ENCODE measurements around the gene CDH23. TPM values are rescaled to one million over a fixed set of nuclear protein-coding genes. Genes with fewer than 3 reads are reported as not detected.

CDH23 gene
- total and polyA plus RNA-seq, 2 of the 8 experiments (the other 6 are each of a cell fraction or from before 2014, with no cell fraction given) = 1.9 to 4.9 TPM

DNA sequence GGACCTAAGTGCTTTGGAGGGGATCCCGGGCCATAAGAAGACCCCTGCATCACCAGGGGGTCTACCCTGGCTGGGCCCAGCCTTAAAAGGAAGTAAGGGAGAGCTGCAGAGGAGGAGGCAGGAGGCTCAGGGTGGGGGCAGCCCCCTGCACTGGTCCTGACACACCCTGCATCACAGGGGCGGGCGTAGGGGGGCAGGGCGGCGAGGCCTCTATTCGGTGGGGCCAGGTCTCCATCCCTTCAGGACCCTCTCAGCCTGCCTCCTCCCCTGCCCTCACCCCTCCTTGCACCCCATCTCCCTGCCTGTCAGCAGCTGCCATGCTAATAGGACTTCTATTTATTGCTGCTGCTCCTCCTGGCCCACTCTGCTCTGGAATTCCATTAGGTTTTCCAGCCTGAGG, 221.5 kb downstream of the CDH23 start:
- Histone ChIP-seq H3K27me3 (replicated peaks in 1 of 4; ENCODE audit: control insufficient read depth in 3 of 4, extremely low read depth in 1 of 4, insufficient read depth in 3 of 4, low read length in 3 of 4) (no peaks in the 10 kb centered on the region; a peak in 1 of 7 replicates), H3K27ac (ENCODE audit: low read depth, low read length) (no peak overlapping the region), H3K36me3 (ENCODE audit: control insufficient read depth in 2 of 4, insufficient read depth in 4 of 4, low read length in 3 of 4) (no peaks in the 10 kb centered on the region), H3K9me3 (ENCODE audit: insufficient read depth in 2 of 2, low read depth in 1 of 2, low read length in 1 of 2) (peaks cover 0 to 4% of the 10 kb centered on the region in 2 experiments; a peak in 1 of 4 replicates), H3K56ac (replicated peaks; ENCODE audit: insufficient read length, low read depth, low read length) (no peak overlapping the region), H3K4me2 (ENCODE audit: insufficient read depth in 1 of 2, low read depth in 2 of 2, low read length in 2 of 2) (no peak overlapping the region), H3K23ac (ENCODE audit: insufficient read length) (no peak overlapping the region), H2BK5ac (ENCODE audit: low read depth, low read length) (no peak overlapping the region), H3K4ac (replicated peaks; ENCODE audit: insufficient read length, low read depth, low read length) (no peak overlapping the region), H4K5ac (ENCODE audit: insufficient read length, low read depth, low read length) (no peak overlapping the region), H4K20me1 (replicated peaks in 1 of 2; ENCODE audit: control insufficient read depth in 1 of 2, insufficient read depth in 2 of 2, low read length in 2 of 2) (no peaks in the 10 kb centered on the region), H2BK120ac (replicated peaks; ENCODE audit: low read depth, low read length) (no peak overlapping the region), H2BK12ac (ENCODE audit: low read depth, low read length) (no peak overlapping the region), H2AFZ (ENCODE audit: low read length) (no peak overlapping the region), H4K8ac (ENCODE audit: extremely low read depth, insufficient read depth, low read length) (no peak overlapping the region), H3K14ac (ENCODE audit: insufficient read length) (no peak overlapping the region), H3K9ac (replicated peaks in 1 of 4; ENCODE audit: extremely low read depth in 1 of 4, low read depth in 3 of 4, low read length in 3 of 4) (no peak overlapping the region), H2BK15ac (ENCODE audit: low read length) (no peak overlapping the region), H4K91ac (replicated peaks; ENCODE audit: insufficient read length, low read length) (no peak overlapping the region), H3K79me2 (ENCODE audit: control insufficient read depth in 1 of 2, insufficient read depth in 2 of 2, low read length in 2 of 2) (no peaks in the 10 kb centered on the region), H3K4me1 (replicated peaks in 1 of 4; ENCODE audit: control insufficient read depth in 3 of 4, insufficient read depth in 4 of 4, low read length in 3 of 4) (peaks cover 18 to 32% (median 23%) of the 10 kb centered on the region in 4 experiments; a peak in 6 of 7 replicates), H2BK20ac (ENCODE audit: low read length) (no peak overlapping the region; the same call in 1 of the 2 replicates), H3K79me1 (ENCODE audit: low read depth, low read length) (no peaks in the 10 kb centered on the region), H3K18ac (ENCODE audit: extremely low read depth, low read length) (no peak overlapping the region), H3K4me3 (ENCODE audit: extremely low read depth in 1 of 4, insufficient read depth in 2 of 4, low read depth in 3 of 4, low read length in 4 of 4) (no peak overlapping the region), H2AK5ac (ENCODE audit: low read depth, low read length) (no peak overlapping the region), H3K23me2 (ENCODE audit: low read depth, low read length) (no peaks in the 10 kb centered on the region; the same call in 1 of the 2 replicates)
- DNase-seq (ENCODE audit: low read depth in 1 of 2, low spot score in 2 of 2) (no peak), FAIRE-seq (no peak)
- ChIA-PET POLR2A (ENCODE audit: partially characterized antibody) (no interaction called here), CTCF (ENCODE audit: partially characterized antibody) (interaction anchor here (1.0 to 16.1 kb wide), 9 partner anchors 8 to 223 kb away, joined by 3 to 169 read pairs (median 4); no protein-coding TSS in a partner anchor)
- TF ChIP-seq JUN (IDR thresholded peaks at IDR 0.05; ENCODE audit: low read depth, low read length) (no peak), SUZ12 (IDR thresholded peaks at IDR 0.05; ENCODE audit: low read length) (no peak), BCL11A (IDR thresholded peaks at IDR 0.05; ENCODE audit: low read depth in 2 of 2, low read length in 2 of 2) (no peak)
- 88% methylated on average over 6 of the region's 6 CpGs; no CpG with 5 or more reads in 1 of the 2 experiments for WGBS, 2 experiments (ENCODE audit: extremely low coverage in 1 of 2, insufficient coverage in 1 of 2, insufficient read length in 1 of 2, insufficient replicate concordance in 2 of 2, low coverage in 1 of 2, low lambda C conversion rate in 2 of 2, missing lambda C conversion rate in 1 of 2)
